ENCODE results near the gene PCDH1.
"Not testable (repeated sequence)": the region's sequence is repeated elsewhere in the genome, so short reads cannot be mapped to it uniquely, and the experiment has no call there.

Gene PCDH1

DNA sequence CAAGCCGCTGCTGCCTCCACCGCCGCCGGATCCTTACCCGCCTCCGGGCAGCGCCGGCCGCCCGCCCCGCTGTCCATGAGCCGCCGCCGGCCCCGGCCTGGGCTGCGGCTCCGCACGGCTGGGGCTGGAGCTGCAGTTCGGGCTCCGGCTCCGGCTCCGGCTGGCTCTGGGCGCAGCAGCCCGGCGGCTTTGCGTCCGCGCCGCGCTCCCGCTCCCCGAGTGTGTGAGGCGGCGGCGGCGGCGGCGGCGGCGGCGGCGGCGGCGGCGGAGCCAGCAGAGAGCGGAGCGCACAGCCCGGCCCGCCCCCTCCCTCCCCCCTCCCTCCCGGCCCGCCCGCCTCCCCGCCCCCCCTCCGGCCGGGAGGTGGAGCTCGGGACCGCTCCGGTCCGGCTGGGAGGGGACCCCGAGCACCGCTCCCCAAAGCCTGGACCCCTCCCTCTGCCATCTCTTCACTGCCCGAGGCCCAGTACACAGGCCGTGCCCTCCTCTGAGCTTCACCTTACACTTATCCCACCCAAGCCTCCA, at the start of gene PCDH1:
Gene PCDH1, minus strand, starts transcription at position 225 of the 525 bp plus-strand sequence. Its CDS starts 148 bp downstream, at position 77.
- in situ Hi-C loops (cut with MboI; ENCODE audit: low sequenced_read_pairs), result no loop called here

DNA sequence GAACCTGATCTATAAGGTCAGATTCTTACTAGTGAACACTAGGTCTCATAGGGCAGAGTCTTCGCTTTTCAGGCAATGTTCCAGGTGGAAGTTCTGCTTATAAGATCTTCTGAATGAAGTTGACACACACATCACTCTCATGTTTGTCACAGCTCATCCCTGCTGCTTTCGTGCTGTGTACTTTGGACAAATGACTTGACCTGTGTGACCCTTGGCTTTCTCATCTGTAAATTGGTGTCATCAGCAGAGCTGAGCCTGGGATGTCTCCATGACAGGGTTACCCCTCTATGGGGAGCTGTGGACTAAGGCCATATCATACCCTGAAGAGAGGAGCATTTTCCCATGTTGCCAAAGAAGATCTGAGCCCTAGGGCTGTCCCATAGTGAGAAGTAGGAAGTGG, 48.2 kb upstream of the PCDH1 start:
- in situ Hi-C loops (cut with MboI; ENCODE audit: low sequenced_read_pairs), result no loop called here

DNA sequence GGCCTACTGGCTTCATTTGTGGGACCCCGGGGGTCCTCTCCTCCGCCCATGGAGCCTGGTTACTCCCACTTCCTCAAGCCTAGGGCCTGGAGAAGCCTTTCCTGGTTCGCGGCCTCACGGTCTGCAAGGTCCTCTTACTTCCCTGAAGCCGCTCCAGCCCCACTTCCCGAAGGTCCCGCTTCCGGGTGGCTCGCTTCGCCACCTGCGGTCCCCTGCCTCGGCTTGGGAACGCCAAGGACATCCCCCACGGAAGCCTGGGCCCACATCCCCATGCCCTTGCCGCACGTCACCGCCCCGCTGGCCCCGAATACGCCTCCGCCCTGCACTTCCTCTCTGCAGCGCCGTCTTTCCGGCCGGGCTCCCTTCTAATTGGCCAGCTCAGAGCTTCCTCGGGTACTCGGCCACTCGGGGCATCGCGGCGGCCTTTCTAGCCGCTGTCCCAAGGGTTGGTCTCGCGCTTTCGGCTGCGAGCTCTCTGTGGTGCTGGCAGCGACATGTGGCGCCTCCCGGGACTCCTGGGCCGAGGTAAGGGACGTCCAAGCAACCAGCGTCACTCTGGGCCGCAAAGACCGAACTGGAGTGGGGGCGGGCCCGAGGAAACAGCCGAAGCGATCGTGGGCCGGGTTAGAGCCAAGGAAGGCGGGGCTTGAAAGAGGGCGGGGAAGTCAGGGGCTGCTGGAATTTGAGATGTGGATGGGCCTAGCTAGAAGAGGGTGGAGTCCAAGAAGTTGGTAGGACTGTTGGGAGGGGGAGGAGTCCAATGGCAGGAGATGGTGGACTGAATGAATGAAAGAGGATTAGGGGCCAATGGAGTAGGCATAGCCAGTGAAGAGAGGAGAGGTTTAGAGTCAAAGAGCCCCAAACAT, 45.5 kb upstream of the PCDH1 start, which contains the start of gene DELE1:
Gene DELE1, plus strand, starts transcription at position 424 of the 866 bp plus-strand sequence. Its CDS starts 71 bp downstream, at position 495.
- in situ Hi-C loops (cut with MboI; ENCODE audit: low sequenced_read_pairs), result no loop called here

DNA sequence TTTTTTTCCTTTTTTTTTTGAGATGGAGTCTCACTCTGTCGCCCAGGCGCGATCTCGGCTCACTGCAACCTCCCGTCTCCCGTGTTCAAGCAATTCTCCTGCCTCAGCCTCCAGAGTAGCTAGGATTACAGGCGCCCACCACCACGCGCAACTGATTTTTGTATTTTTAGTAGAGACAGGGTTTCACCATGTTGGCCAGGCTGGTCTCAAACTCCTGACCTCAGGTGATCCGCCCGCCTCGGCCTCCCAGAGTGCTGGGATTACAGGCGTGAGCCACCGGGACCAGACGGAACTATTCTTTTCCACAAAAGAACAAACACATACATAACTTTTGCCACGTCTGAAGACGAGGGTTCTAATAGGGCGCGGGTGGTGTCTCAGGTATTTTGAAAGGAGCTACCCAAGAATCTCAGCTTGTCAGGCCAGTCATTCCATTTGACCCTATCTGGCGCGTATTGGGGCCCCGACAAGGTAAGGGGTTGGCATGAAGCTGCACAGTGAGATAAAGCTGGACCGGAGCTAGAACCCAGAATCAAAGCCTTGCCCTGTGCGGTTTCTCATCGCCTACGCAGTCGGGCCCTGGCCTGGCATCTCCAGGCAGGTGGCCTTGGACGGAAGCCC, 44.7 kb upstream of the PCDH1 start:
- in situ Hi-C loops (cut with MboI; ENCODE audit: low sequenced_read_pairs), result not testable (repeated sequence)

DNA sequence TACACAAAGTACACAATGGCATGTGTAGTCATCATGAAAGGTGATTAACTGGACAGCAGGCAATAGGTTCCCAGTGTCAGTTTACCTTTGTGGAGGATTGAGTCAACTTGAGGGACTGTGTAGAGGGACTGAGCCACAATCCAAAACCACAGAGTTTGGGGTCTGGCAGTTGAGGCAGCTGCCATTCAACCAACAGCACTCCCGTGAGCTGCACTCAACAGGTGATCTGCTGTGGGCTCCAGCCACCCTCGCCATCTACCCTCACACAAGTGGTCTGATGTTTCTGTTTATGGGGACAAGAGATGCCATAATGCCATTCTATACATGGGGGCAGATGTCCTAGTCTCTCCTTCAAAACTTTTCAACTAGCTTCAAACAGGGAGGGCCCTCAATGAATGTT, 42.6 kb upstream of the PCDH1 start:
- in situ Hi-C loops (cut with MboI; ENCODE audit: low sequenced_read_pairs), result no loop called here

DNA sequence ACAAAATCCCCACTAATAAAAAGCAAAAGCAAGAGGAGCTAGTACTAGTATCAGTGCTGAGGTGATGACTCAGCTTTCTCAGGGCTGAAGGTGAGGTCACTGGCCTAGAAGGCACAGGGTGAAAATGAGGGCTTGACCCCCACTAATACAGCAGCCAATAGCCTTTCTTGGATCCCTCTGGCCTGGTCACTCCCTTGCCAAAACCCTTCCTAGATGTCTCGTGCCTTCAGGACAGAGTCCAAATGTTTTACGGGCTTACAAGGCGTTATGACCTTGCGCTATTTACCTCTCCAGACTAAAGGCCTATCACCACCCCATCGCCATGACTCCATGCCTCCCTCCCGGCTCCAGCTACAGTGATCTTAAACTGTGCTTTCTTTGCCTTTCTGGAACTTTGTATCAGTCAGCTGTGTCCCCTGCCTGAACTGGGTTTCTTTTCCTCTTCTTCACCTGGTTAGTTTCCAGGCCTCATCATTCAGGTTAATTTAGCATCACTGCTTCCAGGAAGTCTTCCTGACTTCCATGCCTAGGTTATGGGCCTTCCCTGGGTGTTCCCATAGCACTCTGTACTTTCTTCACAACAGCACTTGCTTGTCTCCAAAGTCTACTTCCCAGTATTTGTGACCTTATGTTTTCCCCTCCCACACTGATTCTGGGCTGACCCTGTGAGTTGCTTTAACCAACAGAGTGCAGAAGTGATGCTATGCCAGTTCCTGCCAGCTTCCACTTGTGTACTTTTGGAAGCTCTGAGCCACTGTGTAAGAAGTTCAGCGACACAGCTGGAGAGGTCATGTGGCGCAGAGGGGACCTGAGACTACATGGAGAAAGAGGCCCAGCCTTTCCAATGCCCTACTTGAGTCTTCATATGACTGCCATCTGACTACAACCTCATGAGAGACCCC, 41.3 kb upstream of the PCDH1 start:
- in situ Hi-C loops (cut with MboI; ENCODE audit: low sequenced_read_pairs), result no loop called here

DNA sequence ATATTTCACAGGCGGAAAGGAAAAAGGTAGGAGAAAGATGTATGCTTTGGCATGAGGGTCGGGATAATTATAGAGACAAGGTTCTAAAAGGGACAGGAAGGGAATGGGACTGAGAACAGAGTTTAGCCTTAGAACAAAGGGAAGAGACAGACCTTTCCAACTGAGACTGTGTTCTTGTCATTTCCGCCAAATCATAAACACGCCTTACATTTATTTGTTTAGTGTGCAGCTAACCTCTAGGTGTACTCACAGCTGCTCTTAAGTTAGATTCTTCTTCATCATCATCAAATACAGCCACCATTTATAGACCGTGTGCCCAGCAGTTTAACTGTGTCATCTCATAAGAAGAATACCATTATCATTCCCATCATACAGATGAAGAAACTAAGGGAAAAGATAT, 39.5 kb upstream of the PCDH1 start:
- in situ Hi-C loops (cut with MboI; ENCODE audit: low sequenced_read_pairs), result no loop called here

DNA sequence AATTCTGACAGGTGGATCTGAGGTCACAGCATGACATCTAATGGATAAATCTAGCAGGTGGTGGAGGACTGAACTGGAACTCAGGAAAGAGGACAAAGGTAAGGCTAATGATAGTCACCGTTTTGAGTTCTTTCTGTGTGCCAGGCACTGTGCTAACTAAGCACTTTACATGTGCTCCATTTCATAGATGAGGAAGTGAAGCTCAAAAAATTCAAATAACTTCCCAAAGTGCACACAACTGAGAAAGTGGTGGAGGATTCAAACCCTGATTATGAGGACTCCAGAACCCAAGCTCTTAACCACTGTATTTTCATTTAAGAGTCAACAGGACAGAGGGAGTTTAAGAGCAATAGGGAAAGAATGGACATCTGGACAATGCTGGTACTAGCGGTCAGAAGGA, 38.3 kb upstream of the PCDH1 start:
- in situ Hi-C loops (cut with MboI; ENCODE audit: low sequenced_read_pairs), result no loop called here

DNA sequence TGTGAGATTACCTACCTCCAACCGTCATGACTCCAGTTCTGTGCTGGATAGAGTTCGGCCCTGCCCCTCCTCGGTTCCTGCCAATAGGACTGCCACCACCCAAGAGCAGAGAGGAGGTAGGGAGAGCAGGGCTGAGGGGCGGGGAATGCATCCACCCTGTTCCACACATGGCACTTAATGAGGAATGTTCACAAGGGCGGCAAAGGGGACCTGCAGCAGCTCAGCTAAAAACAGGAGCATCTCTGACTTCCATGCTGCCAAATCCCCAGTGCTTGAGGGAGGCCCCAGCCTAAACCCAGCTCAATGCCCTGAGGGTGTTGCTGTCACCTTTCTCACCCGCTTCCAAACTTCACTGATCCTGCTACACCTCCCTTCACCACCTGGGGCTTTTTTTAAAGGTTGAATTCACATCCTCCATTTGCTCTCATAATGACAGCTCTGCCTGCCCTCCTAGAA, 37.7 kb upstream of the PCDH1 start:
- in situ Hi-C loops (cut with MboI; ENCODE audit: low sequenced_read_pairs), result no loop called here

DNA sequence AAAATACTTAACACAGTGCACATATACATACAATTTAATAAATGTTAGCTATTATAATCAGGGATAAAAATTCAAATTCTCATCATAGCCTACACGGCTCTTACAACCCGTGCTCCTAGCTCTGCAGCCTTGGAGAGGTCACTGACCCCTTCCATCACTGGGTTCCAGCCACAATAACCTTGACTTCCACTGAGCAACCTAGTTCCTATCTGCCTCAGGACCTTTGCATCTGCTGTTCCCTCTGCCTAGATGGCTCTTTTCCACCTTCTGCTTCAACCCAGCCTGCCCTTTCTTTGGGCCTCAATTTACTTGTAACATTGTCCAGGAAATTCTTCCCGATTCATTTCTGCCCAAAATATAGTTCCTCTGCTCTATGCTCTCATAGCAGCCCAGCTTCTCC, 36.6 kb upstream of the PCDH1 start:
- in situ Hi-C loops (cut with MboI; ENCODE audit: low sequenced_read_pairs), result no loop called here

DNA sequence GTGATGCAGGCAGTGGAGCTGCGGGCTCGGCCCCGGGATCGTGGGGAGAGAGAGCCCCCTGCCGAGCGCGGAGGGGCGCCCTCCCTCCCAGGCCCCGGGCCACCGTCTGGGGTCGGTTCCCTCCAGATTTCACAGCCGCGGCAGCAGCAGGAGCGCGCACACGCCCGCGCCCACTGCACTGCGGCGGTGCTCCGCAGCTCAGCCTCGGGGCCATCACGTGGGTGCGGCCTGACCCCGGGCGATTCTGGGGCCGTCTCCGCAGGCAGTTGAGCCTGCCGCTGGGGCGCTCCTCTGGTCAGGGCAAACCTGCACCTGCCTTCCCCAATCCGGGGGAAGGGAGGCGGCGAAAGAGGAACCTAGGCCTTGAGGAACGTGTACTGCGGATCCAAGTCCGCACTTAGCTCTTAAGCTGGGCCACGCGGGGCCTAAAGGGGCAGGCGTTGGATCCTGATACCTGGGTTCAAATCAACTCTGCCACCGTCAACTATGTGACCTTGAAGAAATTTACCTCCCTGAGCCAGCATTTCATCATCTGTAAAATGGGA, 36.1 kb upstream of the PCDH1 start:
- in situ Hi-C loops (cut with MboI; ENCODE audit: low sequenced_read_pairs), result no loop called here

DNA sequence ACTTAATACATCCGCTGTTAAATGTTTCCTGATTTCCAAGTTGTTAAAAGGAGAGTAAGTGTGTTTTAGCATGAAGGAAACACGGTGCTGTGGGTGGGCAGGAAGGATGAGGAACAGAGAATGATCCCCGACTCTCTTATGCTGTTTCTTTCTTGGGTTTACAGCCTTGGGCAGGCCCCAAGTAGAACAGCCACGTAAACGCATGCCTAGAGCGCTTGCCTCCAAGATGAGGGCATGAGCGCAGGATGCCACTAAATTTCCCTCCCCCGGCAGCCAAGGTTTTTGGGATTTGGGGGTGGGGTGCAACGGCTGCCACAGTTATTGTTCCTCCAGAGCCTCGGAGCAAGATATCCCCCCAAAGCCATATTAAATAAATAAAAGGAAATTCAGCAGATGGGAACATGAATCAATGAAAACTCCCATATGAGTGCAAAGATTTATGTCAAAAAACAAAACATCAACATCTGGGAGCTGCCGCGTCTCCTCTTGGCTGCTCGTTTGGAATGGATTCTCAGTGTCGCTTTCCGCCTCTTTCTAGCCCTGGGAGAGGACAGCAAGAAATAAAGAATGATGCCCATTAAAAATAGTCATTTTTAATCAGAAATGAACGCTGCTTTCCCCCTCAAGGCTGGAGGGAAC, 35.5 kb upstream of the PCDH1 start:
- in situ Hi-C loops (cut with MboI; ENCODE audit: low sequenced_read_pairs), result no loop called here

DNA sequence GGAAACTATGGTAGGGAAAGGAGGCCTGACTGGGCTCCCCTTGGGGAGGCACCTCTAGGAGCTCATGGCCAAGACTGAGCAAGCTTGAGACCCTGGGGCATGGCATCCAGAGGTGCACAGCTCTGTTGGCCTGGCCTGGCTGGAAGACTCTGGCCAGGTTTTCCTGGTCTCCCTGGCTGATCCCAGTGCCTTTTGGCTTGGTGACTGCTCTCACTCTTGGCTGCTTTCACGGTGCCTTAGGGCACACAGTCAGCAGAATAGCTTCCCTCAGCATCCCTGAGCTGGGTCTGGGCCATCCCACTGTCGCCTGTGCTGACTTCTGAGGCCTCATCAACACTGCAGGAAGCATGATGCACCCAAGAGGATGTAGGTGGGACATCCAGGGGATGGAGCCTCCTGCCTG, 32.1 kb upstream of the PCDH1 start:
- in situ Hi-C loops (cut with MboI; ENCODE audit: low sequenced_read_pairs), result no loop called here

DNA sequence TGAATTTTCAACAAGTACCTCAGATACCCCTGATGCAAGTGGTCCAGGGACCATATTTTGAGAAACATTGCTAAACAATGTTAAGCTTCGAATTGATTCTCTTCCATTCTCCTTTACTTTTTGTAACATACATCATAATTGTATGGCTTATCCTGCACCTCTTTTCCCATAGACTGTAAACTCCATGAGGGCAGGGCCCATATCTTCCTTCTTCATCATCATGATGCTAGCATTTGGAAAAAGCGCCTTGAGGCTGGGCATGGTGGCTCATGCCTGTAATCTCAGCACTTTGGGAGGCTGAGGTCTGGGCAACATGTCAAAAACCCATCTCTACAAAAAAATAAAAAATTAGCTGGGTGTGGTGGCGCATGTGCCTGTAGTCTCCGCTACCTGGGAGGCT, 31.0 kb upstream of the PCDH1 start:
- in situ Hi-C loops (cut with MboI; ENCODE audit: low sequenced_read_pairs), result no loop called here

DNA sequence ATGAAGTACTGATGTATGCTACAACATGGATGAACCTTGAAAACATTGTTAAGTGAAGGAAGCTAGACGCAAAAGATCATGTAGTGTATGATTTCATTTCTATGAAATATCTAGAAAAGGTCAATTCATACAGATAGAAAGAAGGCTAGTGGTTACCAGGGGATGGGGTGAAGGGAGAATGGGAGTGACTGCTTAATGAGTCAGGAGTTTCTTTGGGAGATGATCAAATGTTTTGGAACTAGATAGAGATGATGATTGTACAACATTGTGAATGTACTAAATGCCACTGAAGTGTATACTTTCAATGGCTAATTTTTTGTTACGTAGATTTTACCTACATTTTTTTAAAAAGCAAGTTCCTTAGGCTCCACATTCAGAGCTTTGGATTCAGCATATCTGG, 30.6 kb upstream of the PCDH1 start:
- in situ Hi-C loops (cut with MboI; ENCODE audit: low sequenced_read_pairs), result no loop called here

DNA sequence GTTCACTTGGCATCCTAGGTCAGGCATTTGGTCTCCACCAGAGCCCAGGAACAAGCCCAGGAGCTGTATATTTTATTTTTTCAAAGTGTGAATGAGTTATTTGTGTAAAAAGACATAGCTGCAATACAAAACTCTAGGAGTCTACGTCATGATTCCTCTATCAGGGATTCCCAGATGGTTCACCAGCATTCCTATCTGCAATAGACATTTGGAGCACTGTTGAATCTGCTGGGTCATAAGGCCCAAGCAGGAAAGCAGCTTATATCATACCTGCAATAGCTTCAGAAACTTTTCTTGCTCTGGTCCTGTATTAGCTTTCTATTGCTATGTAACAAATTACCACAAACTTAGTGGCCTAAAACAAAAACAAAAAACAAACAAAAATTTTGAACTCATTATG, 28.8 kb upstream of the PCDH1 start:
- in situ Hi-C loops (cut with MboI; ENCODE audit: low sequenced_read_pairs), result no loop called here

DNA sequence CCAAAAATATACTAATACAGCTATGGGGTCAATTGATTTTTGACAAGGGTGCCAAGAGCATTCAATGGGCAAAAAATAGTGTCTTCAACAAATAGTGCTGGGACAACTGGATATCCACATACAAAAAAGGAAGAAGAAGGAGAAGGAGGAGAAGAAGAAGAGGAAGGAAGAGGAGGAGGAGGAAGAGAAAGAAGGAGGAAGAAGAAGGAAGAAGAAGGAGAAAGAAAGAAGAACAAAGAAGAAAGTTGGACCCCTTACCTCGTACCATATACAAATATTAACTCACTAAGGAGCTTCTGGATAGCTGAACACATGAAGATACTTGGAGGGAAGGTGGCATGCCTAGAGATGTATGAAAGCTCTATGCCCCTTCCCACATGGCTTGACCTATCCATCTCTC, 28.3 kb upstream of the PCDH1 start:
- in situ Hi-C loops (cut with MboI; ENCODE audit: low sequenced_read_pairs), result no loop called here

DNA sequence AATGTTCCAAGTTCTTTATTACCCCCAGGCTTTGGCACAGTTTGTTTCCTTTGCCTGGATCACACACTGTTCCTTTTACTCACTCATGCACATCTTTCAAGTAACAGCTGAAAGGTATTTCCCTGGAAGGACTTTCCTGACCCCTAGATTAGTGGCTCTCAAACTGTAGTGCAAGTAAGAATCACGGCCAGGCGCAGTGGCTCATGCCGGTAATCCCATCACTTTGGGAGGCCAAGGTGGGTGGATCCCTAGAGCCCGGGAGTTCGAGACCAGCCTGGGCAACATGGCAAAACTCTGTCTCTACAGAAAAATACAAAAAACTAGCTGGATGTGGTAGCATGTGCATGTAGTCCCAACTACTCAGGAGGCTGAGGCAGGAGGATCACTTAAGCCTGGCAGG, 26.3 kb upstream of the PCDH1 start:
- in situ Hi-C loops (cut with MboI; ENCODE audit: low sequenced_read_pairs), result no loop called here

DNA sequence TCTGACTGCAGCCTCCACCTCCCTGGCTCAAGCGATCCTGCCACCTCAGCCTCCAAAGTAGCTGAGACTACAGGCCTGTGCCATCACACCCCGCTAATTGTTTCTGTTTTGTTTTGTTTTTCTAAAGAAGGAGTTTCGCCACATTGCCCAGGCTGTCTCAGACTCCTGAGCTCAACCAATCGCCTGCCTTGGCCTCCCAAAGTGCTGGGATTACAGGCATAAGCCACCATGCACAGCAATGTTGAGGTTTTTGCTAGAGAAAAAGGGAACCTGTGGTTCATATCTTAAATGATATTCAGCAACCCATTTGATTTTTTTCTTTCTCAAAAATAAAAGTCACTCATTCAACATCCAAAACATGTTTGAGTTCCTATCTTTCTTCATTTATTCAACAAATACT, 25.1 kb upstream of the PCDH1 start:
- in situ Hi-C loops (cut with MboI; ENCODE audit: low sequenced_read_pairs), result no loop called here

Measured in HL-60/S4 treated with retinoic acid at 250 ng/mL for 4 days and 3 days (cell line).